Spleen (tissue), 11 donors: ENCODE results near the gene PNKD. TPM values are rescaled to one million over a fixed set of nuclear protein-coding genes. Genes with fewer than 3 reads are reported as not detected.

Experiments used
- DNase-seq: peaks from one replicate; pipeline ENCODE4 v3.0.0-alpha.2; 2020
- H3K27ac ChIP-seq, 8 donors: fragments of 200-600 bp; sonication (generic) in 7 of 8; 1 replicate in 4 of 8; 2 replicates in 4 of 8; pipeline versions ENCODE4 v1.5.0 to v1.8.0; 2016 to 2021; ENCODE audit warnings: inconsistent platforms in 4 of 8, mild to moderate bottlenecking in 4 of 8, moderate library complexity in 1 of 8
- H3K27me3 ChIP-seq, 7 donors: fragments of 200-600 bp; sonication (generic) in 6 of 7; replicated peaks in 1 of 7; 1 replicate in 4 of 7; 2 replicates in 3 of 7; pipeline versions ENCODE4 v1.5.0 to v1.8.0; 2016 to 2021; ENCODE audit warnings: inconsistent platforms in 3 of 7, mild to moderate bottlenecking in 1 of 7
- H3K36me3 ChIP-seq, 6 donors: fragments of 200-600 bp; sonication (generic) in 5 of 6; 1 replicate in 4 of 6; 2 replicates in 2 of 6; pipeline versions ENCODE4 v1.5.0 to v1.8.0; 2016 to 2021; ENCODE audit warnings: inconsistent platforms in 2 of 6
- H3K4me1 ChIP-seq, 6 donors: fragments of 200-600 bp; sonication (generic) in 5 of 6; 1 replicate in 3 of 6; 2 replicates in 3 of 6; pipeline versions ENCODE4 v1.5.0 to v1.8.0; 2016 to 2021; ENCODE audit warnings: inconsistent platforms in 3 of 6
- H3K4me3 ChIP-seq, 8 donors: fragments of 200-600 bp; sonication (generic) in 7 of 8; 1 replicate in 4 of 8; 2 replicates in 4 of 8; pipeline versions ENCODE4 v1.5.0 to v1.8.0; 2016 to 2021; ENCODE audit warnings: inconsistent platforms in 4 of 8, mild to moderate bottlenecking in 4 of 8, moderate library complexity in 2 of 8
- H3K9me3 ChIP-seq, 8 donors: fragments of 200-600 bp; sonication (generic) in 7 of 8; 1 replicate in 4 of 8; 2 replicates in 4 of 8; pipeline versions ENCODE4 v1.5.0 to v1.8.0; 2016 to 2021; ENCODE audit warnings: inconsistent platforms in 4 of 8
- CTCF ChIP-seq, 11 experiments: fragments of 200-600 bp in 7 of 11; fragments of 450-650 bp in 4 of 11; sonication (generic) in 4 of 11; IDR thresholded peaks in 8 of 11; conservative IDR thresholded peaks in 3 of 11; 1 replicate in 7 of 11; 2 replicates in 4 of 11; pipeline versions ENCODE4 v1.4.0 to v1.8.0; 2016 to 2021; ENCODE audit warnings: antibody characterized with exemption in 11 of 11, inconsistent platforms in 4 of 11, mild to moderate bottlenecking in 1 of 11
- POLR2A ChIP-seq, 3 donors: fragments of 450-650 bp; IDR thresholded peaks; one replicate each; pipeline ENCODE4 v1.5.1; 2017; ENCODE audit warnings: antibody characterized with exemption in 3 of 3, mild to moderate bottlenecking in 1 of 3
- POLR2AphosphoS5 ChIP-seq, 3 donors: sonication (generic); formaldehyde crosslinking; IDR thresholded peaks; one replicate each; pipeline ENCODE4 v1.5.1; 2017; ENCODE audit warnings: antibody characterized with exemption in 3 of 3
- WGBS, 5 donors: extraction: QIAGEN DNeasy Blood & Tissue Kit in 3 of 5; methylation state at CpG; one replicate each; pipeline versions ENCODE4 v1.1.5 to v1.1.7; 2013 to 2018; 5-methylcytosine and 5-hydroxymethylcytosine counted together
- intact Hi-C: fragments of 100-400 bp; cut with DNase I; formaldehyde crosslinking; loops from one replicate; pipeline ENCODE4 v1.15.0; 2023; ENCODE audit warnings: low total_unique reads
- polyA plus RNA-seq, 3 donors: library from polyadenylated mRNA; stranded (reverse); fragments of 200-250 nt; gene quantifications; one replicate each; pipeline ENCODE4 v1.2.1, GENCODE V29; 2013
- total RNA-seq, 7 donors: library from RNA; depleted of rRNA in 3 of 7; stranded (reverse); fragments of >200 nt in 3 of 7; fragmentation: NEBNext Ultra II Directional in 4 of 7; extraction: Animal tissue kit (Norgen Biotek cat#: 25700) in 4 of 7; gene quantifications; one replicate each; pipeline versions ENCODE4 v1.1.0 to v1.2.1, GENCODE V29; 2016 to 2021
- donor health status: healthy with polysubstance abuse.
- donor health status: DM: no; HTN: no; CAD: no; lungs with moderate emphysema.
- donor health status: DM: no; HTN: no; CAD: no.
- donor health status: Bipolar disorder and iron deficiency.
- donor health status: healthy.
- donor health status: DM: no; HTN: no; CAD: no.
- donor health status: DM: yes; HTN: yes; CAD: no.

The PNKD gene
- total and polyA plus RNA-seq, 10 donors = 41.4 to 92.1 (median 49.4) TPM

- TF ChIP-seq POLR2AphosphoS5 (IDR thresholded peaks at IDR 0.05) (peak; percentile 80 to 91 (median 88)), CTCF (IDR thresholded peaks at IDR 0.05 in 8 of 11, conservative IDR thresholded peaks at IDR 0.05 in 3 of 11) (peak in 2 of 11 experiments; percentile 17 to 45), POLR2A (IDR thresholded peaks at IDR 0.05) (no peak)
- H3K9me3 ChIP-seq = no peaks in the 10 kb centered on the region
- no peaks in the 10 kb centered on the region for H3K27me3 ChIP-seq
- H3K4me1 ChIP-seq = peaks cover 0 to 45% (median 3%) of the 10 kb centered on the region in 6 donors
- 23 to 71% (median 57%) methylated on average over 8 to 13 of the region's 13 CpGs for WGBS, 5 donors
- peak; percentile 93 for DNase-seq
- H3K27ac ChIP-seq = peak within 1 kb of the TSS in 7 of 8 donors; percentile 76 to 95 (median 87)
- peak within 1 kb of the TSS in 5 of 8 donors; percentile 11 to 62 (median 39) for H3K4me3 ChIP-seq
- H3K36me3 ChIP-seq = peaks cover 0 to 30% (median 0%) of the 10 kb centered on the region in 6 donors
- intact Hi-C loops = no loop called here
Measured at GRCh38 chr2:218381916-218382366, 111.6 kb downstream of the PNKD start, which contains the start of gene SLC11A1. TSS of gene SLC11A1 (plus strand) at chr2:218382273. CDS start at chr2:218382369, 96 bp downstream.

GRCh38 chr2:218382785-218383184, 112.5 kb downstream of the PNKD start:
- TF ChIP-seq POLR2AphosphoS5 (IDR thresholded peaks at IDR 0.05) = no peak
- TF ChIP-seq CTCF (IDR thresholded peaks at IDR 0.05 in 8 of 11, conservative IDR thresholded peaks at IDR 0.05 in 3 of 11) = no peak
- no peak for TF ChIP-seq POLR2A (IDR thresholded peaks at IDR 0.05)
- DNase-seq = no peak
- no peaks in the 10 kb centered on the region for H3K9me3 ChIP-seq
- H3K36me3 ChIP-seq = peaks cover 0 to 39% (median 0%) of the 10 kb centered on the region in 6 donors
- H3K4me3 ChIP-seq = peak overlapping the region in 5 of 8 donors; percentile 11 to 62 (median 39)
- H3K27me3 ChIP-seq = peaks cover 0 to 6% (median 0%) of the 10 kb centered on the region in 7 donors
- 90 to 98% (median 93%) methylated on average over 4 to 6 of the region's 6 CpGs for WGBS, 5 donors
- peaks cover 0 to 52% (median 11%) of the 10 kb centered on the region in 6 donors for H3K4me1 ChIP-seq
- H3K27ac ChIP-seq = peak overlapping the region in 7 of 8 donors; percentile 76 to 95 (median 87)
- intact Hi-C loops = no loop called here

- H3K27me3 ChIP-seq = peaks cover 0 to 11% (median 0%) of the 10 kb centered on the region in 7 donors
- peak overlapping the region in 5 of 8 donors; percentile 11 to 62 (median 39) for H3K4me3 ChIP-seq
- intact Hi-C loops = no loop called here
- peak; percentile 73 for DNase-seq
- 83 to 96% (median 89%) methylated on average over 9 to 10 of the region's 10 CpGs for WGBS, 5 donors
- peak overlapping the region in 4 of 8 donors; percentile 87 to 95 (median 92) for H3K27ac ChIP-seq
- peaks cover 0 to 51% (median 0%) of the 10 kb centered on the region in 6 donors for H3K36me3 ChIP-seq
- H3K4me1 ChIP-seq = peaks cover 0 to 55% (median 16%) of the 10 kb centered on the region in 6 donors
- H3K9me3 ChIP-seq = no peaks in the 10 kb centered on the region
- TF ChIP-seq POLR2A (IDR thresholded peaks at IDR 0.05) = no peak
- peak in 2 of 3 donors; percentile 35 to 70 for TF ChIP-seq POLR2AphosphoS5 (IDR thresholded peaks at IDR 0.05)
Measured at GRCh38 chr2:218383892-218384519, 113.7 kb downstream of the PNKD start.

- H3K36me3 ChIP-seq = peaks cover 0 to 61% (median 0%) of the 10 kb centered on the region in 6 donors
- H3K27ac ChIP-seq = peak overlapping the region in 2 of 8 donors; percentile 93 to 95
- peaks cover 0 to 63% (median 16%) of the 10 kb centered on the region in 6 donors for H3K4me1 ChIP-seq
- H3K9me3 ChIP-seq = no peaks in the 10 kb centered on the region
- H3K27me3 ChIP-seq = peaks cover 0 to 11% (median 0%) of the 10 kb centered on the region in 7 donors
- no peak for DNase-seq
- TF ChIP-seq CTCF (IDR thresholded peaks at IDR 0.05 in 8 of 11, conservative IDR thresholded peaks at IDR 0.05 in 3 of 11) = no peak
- TF ChIP-seq POLR2AphosphoS5 (IDR thresholded peaks at IDR 0.05) = peak in 2 of 3 donors; percentile 11 to 61
- intact Hi-C loops = no loop called here
- WGBS, 5 donors = 78 to 91% (median 85%) methylated on average over 9 of the region's 9 CpGs
- H3K4me3 ChIP-seq = peak overlapping the region in 3 of 8 donors; percentile 39 to 62 (median 42)
Measured at GRCh38 chr2:218384975-218385374, 114.7 kb downstream of the PNKD start.
